K562 (cell line): ENCODE results near the gene FNDC11. TPM values are rescaled to one million over a fixed set of nuclear protein-coding genes. Genes with fewer than 3 reads are reported as not detected.

Experiments
- ATF1 ChIP-seq, 2 experiments: fragments of 450-650 bp in 1 of 2; IDR thresholded peaks; 2 replicates each; pipeline ENCODE4 v1.6.1; 2016; ENCODE audit warnings: missing compliant biosample characterization in 1 of 2, missing genetic modification characterization in 1 of 2
- E2F8 ChIP-seq: fragments of 450-650 bp; IDR thresholded peaks from 2 replicates; pipeline ENCODE4 v1.7.1; 2018; ENCODE audit warnings: mild to moderate bottlenecking, low read depth; ENCODE audit not compliant: partially characterized antibody
- ETV1 ChIP-seq: fragments of 450-650 bp; conservative IDR thresholded peaks from 2 replicates; pipeline ENCODE4 v1.6.1; 2016; ENCODE audit warnings: missing genetic modification characterization, control low read depth, low read depth, missing compliant biosample characterization
- FOXA3 ChIP-seq, 2 experiments: fragments of 450-650 bp in 1 of 2; sonication (generic) in 1 of 2; formaldehyde crosslinking; IDR thresholded peaks in 1 of 2; conservative IDR thresholded peaks in 1 of 2; 2 replicates each; pipeline versions ENCODE4 v1.4.0 to v1.8.0; 2020 to 2022; ENCODE audit warnings: mild to moderate bottlenecking in 2 of 2, missing genetic modification reagents in 1 of 2
- ILF3 ChIP-seq: fragments of 450-650 bp; IDR thresholded peaks from 2 replicates; pipeline ENCODE4 v1.6.1; 2018; ENCODE audit warnings: antibody characterized with exemption, mild to moderate bottlenecking, moderate library complexity, borderline replicate concordance
- OTX1 ChIP-seq: fragments of 450-650 bp; formaldehyde crosslinking; IDR thresholded peaks from 2 replicates; pipeline ENCODE4 v1.4.0; 2022; ENCODE audit warnings: mild to moderate bottlenecking
- PML ChIP-seq: IDR thresholded peaks from 2 replicates; pipeline ENCODE4 v1.6.1; 2012; ENCODE audit warnings: low read length, inconsistent platforms
- POLR2G ChIP-seq: fragments of 200-400 bp; formaldehyde crosslinking; IDR thresholded peaks from 2 replicates; pipeline ENCODE4 v1.6.1; 2017; ENCODE audit warnings: low read depth, mild to moderate bottlenecking, antibody characterized with exemption, low read length, moderate library complexity
- RAD21 ChIP-seq, 2 experiments: fragments of 250-450 bp in 1 of 2; fragments of 450-650 bp in 1 of 2; sonication (Bioruptor Pico) in 1 of 2; formaldehyde crosslinking in 1 of 2; IDR thresholded peaks in 1 of 2; conservative IDR thresholded peaks in 1 of 2; 2 replicates each; pipeline versions ENCODE4 v1.4.0 to v1.8.0; 2020 to 2022; ENCODE audit warnings: mild to moderate bottlenecking in 2 of 2, moderate library complexity in 1 of 2
- RBFOX2 ChIP-seq: fragments of 200-400 bp; formaldehyde crosslinking; IDR thresholded peaks from 2 replicates; pipeline ENCODE4 v1.6.1; 2017; ENCODE audit warnings: low read depth, mild to moderate bottlenecking, low read length, moderate library complexity
- REST ChIP-seq, 2 experiments: fragments of 450-650 bp; formaldehyde crosslinking in 1 of 2; IDR thresholded peaks; 2 replicates each; pipeline versions ENCODE4 v1.4.0 to v1.6.1; 2014 to 2020; ENCODE audit warnings: mild to moderate bottlenecking in 2 of 2, borderline replicate concordance in 1 of 2, low read depth in 1 of 2
- RFX1 ChIP-seq: fragments of 450-650 bp; IDR thresholded peaks from 2 replicates; pipeline ENCODE4 v1.6.1; 2016; ENCODE audit warnings: mild to moderate bottlenecking, moderate library complexity
- ZFP1 ChIP-seq: fragments of 450-650 bp; formaldehyde crosslinking; IDR thresholded peaks from 2 replicates; pipeline ENCODE4 v1.4.0; 2020; ENCODE audit warnings: mild to moderate bottlenecking, mixed read lengths
- ZNF785 ChIP-seq: fragments of 250-450 bp; sonication (Bioruptor Pico); IDR thresholded peaks from 2 replicates; pipeline ENCODE4 v1.4.0; 2020; ENCODE audit warnings: mild to moderate bottlenecking
- polyA plus RNA-seq, 8 experiments: library from polyadenylated mRNA; depleted of rRNA in 4 of 8; stranded (reverse) in 5 of 8; unstranded in 3 of 8; fragments of >200 nt; fragmentation: Nextera tagmentation in 2 of 8; fragmentation: Illumina TruSeq in 1 of 8; extraction: Ambion mirVana in 2 of 8; extraction: Trizol in 1 of 8; gene quantifications; 2 replicates each; pipeline versions ENCODE4 v1.2.1 to v1.2.3, GENCODE V29; 2011 to 2014; ENCODE audit warnings: inconsistent platforms in 1 of 8, missing spikeins in 1 of 8
- total RNA-seq, 7 experiments: library from RNA; depleted of rRNA in 6 of 7; stranded (reverse); fragments of >200 nt in 6 of 7; fragmentation: Illumina TruSeq in 2 of 7; extraction: Trizol in 2 of 7; gene quantifications; 2 replicates each; pipeline versions ENCODE4 v1.2.1 to v1.2.3, GENCODE V29; 2011 to 2021; ENCODE audit warnings: low replicate concordance in 1 of 7

FNDC11 gene
- total and polyA plus RNA-seq, 9 of the 15 experiments (the other 6 are each of a cell fraction or from before 2014, with no cell fraction given), result 0.08 to 2.3 (median 0.64) TPM; not detected in 2

GRCh38 chr20:63574156-63574828 lies 20.3 kb downstream of the FNDC11 start, which contains the start of gene HELZ2 (continued):
- no peak for TF ChIP-seq REST (IDR thresholded peaks at IDR 0.05; ENCODE audit: borderline replicate concordance)
- TF ChIP-seq REST (CRISPR knock-in tag; IDR thresholded peaks at IDR 0.05; ENCODE audit: low read depth), result no peak
- TF ChIP-seq FOXA3 (CRISPR knock-in tag; conservative IDR thresholded peaks at IDR 0.05 in 1 of 2, IDR thresholded peaks at IDR 0.05 in 1 of 2), result peak in 1 of 2 experiments; percentile 45; a peak in 1 of 4 replicates
- no peak for TF ChIP-seq ZFP1
- no peak for TF ChIP-seq ILF3
- TF ChIP-seq ETV1 (tag), result no peak
- TF ChIP-seq OTX1 (CRISPR knock-in tag), result no peak
- no peak for TF ChIP-seq ZNF785 (CRISPR knock-in tag)
- TF ChIP-seq RFX1, result no peak
- no peak for TF ChIP-seq RAD21 (CRISPR knock-in tag; conservative IDR thresholded peaks at IDR 0.05 in 1 of 2, IDR thresholded peaks at IDR 0.05 in 1 of 2)
- TF ChIP-seq PML, result no peak
- TF ChIP-seq RBFOX2, result peak; percentile 66
- peak; percentile 79 for TF ChIP-seq POLR2G
- TF ChIP-seq E2F8, result no peak
- TF ChIP-seq ATF1 (CRISPR knock-in tag; IDR thresholded peaks at IDR 0.05), result no peak
- no peak for TF ChIP-seq ATF1 (tag; IDR thresholded peaks at IDR 0.05)
